GM19467 (cell line): ENCODE data around the gene BGN.

ENCODE experiments used
- ATAC-seq: cut with Tn5 transposase; IDR thresholded peaks from one replicate; pipeline ENCODE4 v1.9.1; 2021; ENCODE audit warnings: mild to moderate bottlenecking, moderate library complexity; ENCODE audit not compliant: unreplicated experiment

The BGN gene

DNA sequence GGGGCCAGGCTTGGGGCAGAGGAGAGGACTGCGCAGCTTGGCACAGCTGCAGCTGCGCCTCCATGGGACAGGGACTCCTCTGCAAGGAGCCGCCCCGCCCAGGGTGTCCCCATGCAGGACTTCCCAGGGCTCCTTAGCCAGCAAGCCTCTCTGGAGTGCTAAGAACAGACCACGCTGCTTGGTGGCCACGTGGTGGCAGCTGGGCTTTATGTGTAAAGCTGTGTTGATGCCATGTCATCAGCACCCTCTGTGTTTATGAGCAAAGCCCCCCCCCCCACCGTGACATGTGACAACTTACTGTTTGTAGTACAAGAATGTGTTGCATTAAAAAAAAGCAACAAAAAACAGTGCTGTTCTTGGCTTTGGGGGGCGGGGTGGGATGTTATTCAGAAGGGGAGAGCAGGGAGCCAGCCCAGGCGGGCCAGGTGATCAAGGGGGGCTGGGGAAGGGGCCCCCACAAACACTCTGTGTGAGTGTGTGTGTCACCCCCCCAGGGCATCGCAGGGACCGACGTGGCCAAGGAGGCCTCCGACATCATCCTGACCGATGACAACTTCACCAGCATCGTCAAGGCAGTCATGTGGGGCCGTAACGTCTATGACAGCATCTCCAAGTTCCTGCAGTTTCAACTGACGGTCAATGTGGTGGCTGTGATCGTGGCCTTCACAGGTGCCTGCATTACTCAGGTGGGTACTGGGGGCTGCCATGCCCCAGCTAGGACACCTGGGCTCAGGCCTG is 63.0 kb downstream of the BGN start:
- ATAC-seq: no peak
